Measurements from ENCODE around the gene OSBP. TPM values are rescaled to one million over a fixed set of nuclear protein-coding genes. Genes with fewer than 3 reads are reported as not detected.

Gene OSBP
- total RNA-seq, 1 experiment from 2014 or later = 43.8 TPM

GRCh38 chr11:59574467-59574866 is 41.1 kb downstream of the OSBP start:
- H3K36me3 ChIP-seq (ENCODE audit: control insufficient read depth in 1 of 2, insufficient read depth in 2 of 2, low read length in 2 of 2) = peaks cover 12 to 27% of the 10 kb centered on the region in 2 experiments; a peak in 3 of 4 replicates
- CTCF ChIA-PET = no interaction called here
- ATAC-seq = no peak

More at GRCh38 chr11:59574467-59574866, 41.1 kb downstream of the OSBP start:
- no peaks in the 10 kb centered on the region for H3K79me2 ChIP-seq (ENCODE audit: insufficient read depth, low read length)
- H3K9me3 ChIP-seq (ENCODE audit: control insufficient read depth in 1 of 2, insufficient read depth in 1 of 2, low read depth in 1 of 2, low read length in 2 of 2) = no peaks in the 10 kb centered on the region
- H3K4me1 ChIP-seq (ENCODE audit: control insufficient read depth in 1 of 2, insufficient read depth in 2 of 2, low read length in 2 of 2) = peaks cover 0 to 11% of the 10 kb centered on the region in 2 experiments; a peak in 3 of 4 replicates
- H4K20me1 ChIP-seq (ENCODE audit: insufficient read depth) = no peaks in the 10 kb centered on the region
- no peak for DNase-seq (ENCODE audit: low read depth, low spot score)
- H3K9me2 ChIP-seq (ENCODE audit: insufficient read depth) = no peaks in the 10 kb centered on the region
- no peak overlapping the region for H3K27ac ChIP-seq (ENCODE audit: low read depth, low read length)
- H3K9ac ChIP-seq (ENCODE audit: low read length) = no peak overlapping the region
- H2AFZ ChIP-seq (ENCODE audit: low read depth, low read length, poor library complexity, severe bottlenecking) = no peak overlapping the region
- intact Hi-C loops (cut with micrococcal nuclease) = no loop called here
- ChIA-PET POLR2A (no interaction called here), RAD21 (ENCODE audit: low non-redundant PET in 1 of 2, low total read pairs in 2 of 2, uncharacterized antibody in 2 of 2, unreplicated experiment in 2 of 2) (no interaction called here)
- H3K27me3 ChIP-seq (ENCODE audit: insufficient read depth, low read length) = no peaks in the 10 kb centered on the region
- no peak for TF ChIP-seq POLR2A (IDR thresholded peaks at IDR 0.05; ENCODE audit: borderline replicate concordance, extremely low read depth, insufficient read depth, insufficient read length)
- no peak for TF ChIP-seq ZBTB33 (IDR thresholded peaks at IDR 0.05; ENCODE audit: extremely low read depth, insufficient replicate concordance, low read length)
- no peak for TF ChIP-seq MAX (IDR thresholded peaks at IDR 0.05)
- TF ChIP-seq SRF (IDR thresholded peaks at IDR 0.05; ENCODE audit: low read depth) = no peak
- no peak for TF ChIP-seq CTCF (IDR thresholded peaks at IDR 0.05 in 2 of 3, conservative IDR thresholded peaks at IDR 0.05 in 1 of 3; ENCODE audit: borderline replicate concordance in 1 of 3, insufficient read depth in 1 of 3, low read depth in 2 of 3, low read length in 2 of 3)
- no peak for TF ChIP-seq CBX3 (IDR thresholded peaks at IDR 0.05; ENCODE audit: low read depth)
- TF ChIP-seq JUND (IDR thresholded peaks at IDR 0.05) = no peak
- no peak for TF ChIP-seq EGR1 (IDR thresholded peaks at IDR 0.05; ENCODE audit: low read depth)
- TF ChIP-seq ZNF274 (IDR thresholded peaks at IDR 0.05; ENCODE audit: low read depth, low read length) = no peak
- no peak for TF ChIP-seq POLR2AphosphoS5 (IDR thresholded peaks at IDR 0.05; ENCODE audit: low read depth, low read length)
- no peak for TF ChIP-seq SP1 (IDR thresholded peaks at IDR 0.05; ENCODE audit: low read depth)
- TF ChIP-seq TCF7L2 (IDR thresholded peaks at IDR 0.05; ENCODE audit: borderline replicate concordance, extremely low read depth, insufficient read depth, insufficient read length) = no peak
- H3K4me2 ChIP-seq (ENCODE audit: low read length) = no peak overlapping the region
- BruUV-seq (replicated peaks) = no TSS peak
- no peak overlapping the region for H3K4me3 ChIP-seq (replicated peaks in 1 of 2; ENCODE audit: low read depth in 1 of 2, low read length in 2 of 2)
